SHP77 (cell line): Measurements from ENCODE around the gene CHRNA1.
A peak's percentile ranks its signal among the peaks of the same experiment; 100 is the strongest.

Source experiments
- DNase-seq, 2 experiments: peaks; one replicate each; lab custom pipeline; 2025; lab: John Stamatoyannopoulos, UW

Gene CHRNA1

DNA sequence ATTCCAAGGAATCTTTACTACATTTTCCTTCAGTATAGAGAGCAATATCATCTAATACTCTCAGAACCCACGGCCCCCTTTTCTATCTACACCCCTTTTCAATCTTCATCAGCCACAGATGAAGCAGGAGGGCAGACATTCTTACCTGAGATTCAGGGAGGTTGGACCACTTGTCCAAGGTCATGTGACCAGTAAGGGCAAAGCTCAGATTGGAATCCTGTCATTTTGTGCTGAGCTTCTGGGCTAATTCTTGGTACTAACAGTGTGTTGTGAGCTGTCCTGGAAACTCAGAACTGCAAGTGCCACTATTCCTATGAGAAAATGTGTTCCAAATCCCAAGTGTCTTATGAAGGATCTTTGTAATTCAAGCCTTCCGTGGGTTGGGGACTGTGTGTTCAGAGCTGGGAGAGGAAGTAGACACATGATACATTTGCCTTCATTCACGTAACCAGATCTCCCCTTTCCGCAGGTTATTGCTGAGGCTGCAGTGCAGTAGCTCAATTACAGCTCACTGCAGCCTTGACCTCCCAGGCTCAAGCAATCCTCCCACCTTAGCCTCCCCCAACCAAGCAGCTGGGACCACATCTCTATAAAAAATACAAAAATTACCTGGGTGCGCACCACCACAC lies 3.3 kb downstream of the CHRNA1 start:
- no peak for DNase-seq

DNA sequence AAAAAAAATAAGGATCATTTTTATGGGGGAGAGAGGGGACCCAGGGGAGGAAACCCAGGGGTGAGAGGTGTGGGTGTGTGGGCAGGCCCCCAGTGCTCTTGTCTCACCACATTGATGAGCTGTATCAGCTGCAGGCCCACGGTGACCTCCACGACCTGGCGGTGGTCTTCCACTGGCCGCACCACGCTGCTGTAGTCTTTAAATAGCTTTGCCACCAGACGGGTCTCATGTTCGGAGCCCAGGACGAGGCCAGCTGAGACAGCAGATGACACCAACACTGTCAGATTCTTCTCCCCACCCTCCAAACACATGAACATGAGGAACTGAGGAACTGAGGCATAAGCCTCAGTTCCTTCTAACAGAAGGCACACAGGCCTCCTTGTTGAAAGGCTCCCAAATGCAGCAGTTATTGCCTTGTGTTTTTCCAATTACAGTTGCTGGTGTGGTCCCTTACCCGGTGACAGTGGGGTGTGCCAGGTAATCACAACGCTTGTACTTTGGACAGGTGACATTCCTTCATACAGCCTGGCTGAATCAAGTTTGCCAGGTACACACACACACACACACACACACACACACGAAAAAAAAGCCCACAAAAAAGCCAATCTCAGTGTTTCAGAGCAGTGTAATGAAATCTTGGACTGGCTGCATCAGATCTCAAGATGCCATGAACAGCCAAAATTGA lies 4.7 kb downstream of the CHRNA1 start:
- DNase-seq = no peak

DNA sequence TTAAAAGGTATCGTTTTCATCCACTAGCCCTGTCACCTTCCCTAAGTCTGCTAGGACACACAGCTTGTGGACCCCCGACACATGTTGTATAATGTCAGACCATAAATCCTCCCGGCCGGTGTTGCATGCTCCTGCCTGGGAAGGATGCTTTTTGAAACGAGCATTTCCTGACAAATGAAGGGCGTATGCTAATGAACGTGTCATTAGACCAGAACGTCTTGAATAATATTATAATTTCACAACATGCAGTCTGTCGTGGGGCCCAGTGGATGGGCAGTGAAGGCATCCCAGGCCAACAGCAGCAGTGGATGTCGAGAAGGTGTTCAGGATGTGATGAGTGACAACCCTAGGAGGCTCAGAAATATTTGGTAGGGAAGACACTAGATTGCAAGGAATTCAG lies 7.5 kb downstream of the CHRNA1 start:
- no peak for DNase-seq

GRCh38 chr2:174753038-174753633 lies 11.1 kb downstream of the CHRNA1 start:
- DNase-seq = no peak

GRCh38 chr2:174752403-174753037 lies 11.8 kb downstream of the CHRNA1 start:
- no peak for DNase-seq

DNA sequence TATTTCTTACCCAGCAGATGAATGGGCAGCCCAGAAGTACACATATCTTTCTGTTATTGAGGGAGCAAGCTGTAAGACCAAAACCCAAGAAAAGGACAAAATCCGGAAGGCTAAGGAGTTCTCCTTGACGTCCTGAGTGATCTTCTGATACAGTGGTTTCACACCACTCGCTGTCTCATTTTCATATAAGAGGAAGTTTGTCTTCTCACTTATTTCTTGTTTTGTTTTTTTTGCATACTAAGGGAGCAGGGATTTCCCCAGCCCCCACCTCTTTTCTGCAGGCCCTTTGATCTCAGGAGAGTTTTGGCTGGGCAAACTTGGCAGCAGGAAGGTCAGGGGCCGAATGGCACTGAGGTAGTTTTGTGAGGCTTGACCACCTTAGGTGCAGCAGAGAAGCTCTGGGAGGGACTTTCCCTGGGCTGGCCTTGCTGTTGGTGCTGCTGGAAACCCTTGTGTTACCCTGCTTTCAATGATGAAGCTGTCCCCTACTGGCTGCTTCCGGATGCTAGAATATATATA lies 13.3 kb downstream of the CHRNA1 start:
- DNase-seq = no peak

DNA sequence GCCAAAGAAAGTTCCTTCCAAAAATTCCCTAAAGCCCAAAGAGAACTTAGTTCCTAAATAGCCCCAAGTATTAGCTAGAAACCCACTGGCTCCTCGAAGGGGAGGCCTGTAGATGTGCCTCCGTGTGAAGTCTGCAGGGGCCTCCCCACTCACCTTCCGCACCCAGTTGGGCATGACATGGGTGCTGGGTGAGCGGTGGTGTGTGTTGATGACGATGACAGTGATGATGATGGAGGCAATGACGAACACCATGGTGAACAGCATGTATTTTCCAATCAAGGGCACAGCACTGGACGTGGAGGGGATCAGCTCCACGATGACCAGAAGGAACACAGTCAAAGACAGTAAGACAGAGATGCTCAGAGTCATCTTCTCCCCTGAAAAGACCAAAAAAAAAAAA lies 14.5 kb downstream of the CHRNA1 start:
- no peak for DNase-seq

DNA sequence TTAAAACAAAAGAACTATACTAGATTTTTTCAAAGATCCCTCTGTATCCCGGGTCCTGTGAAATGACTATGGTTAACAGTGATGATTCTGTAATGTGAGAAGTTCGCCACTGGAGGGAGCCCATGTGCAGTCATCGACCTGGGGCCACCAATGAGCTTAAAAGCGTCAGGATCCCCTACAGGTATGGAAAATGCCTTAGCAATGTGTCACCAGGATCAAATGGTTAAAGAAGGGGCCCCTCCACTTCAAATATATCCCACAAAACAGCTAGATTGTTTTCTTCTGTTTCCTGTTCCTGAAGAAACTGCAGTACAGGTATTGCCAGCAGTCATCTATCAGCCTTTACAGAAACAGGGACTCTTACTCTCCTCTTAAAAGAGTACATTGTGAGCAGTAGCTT lies 15.3 kb downstream of the CHRNA1 start:
- peak in 1 of 2 experiments; percentile 41 for DNase-seq

GRCh38 chr2:174745142-174745541 lies 19.1 kb downstream of the CHRNA1 start:
- DNase-seq = no peak

- DNase-seq = no peak
Measured at GRCh38 chr2:174744111-174744510, 20.2 kb downstream of the CHRNA1 start.

DNA sequence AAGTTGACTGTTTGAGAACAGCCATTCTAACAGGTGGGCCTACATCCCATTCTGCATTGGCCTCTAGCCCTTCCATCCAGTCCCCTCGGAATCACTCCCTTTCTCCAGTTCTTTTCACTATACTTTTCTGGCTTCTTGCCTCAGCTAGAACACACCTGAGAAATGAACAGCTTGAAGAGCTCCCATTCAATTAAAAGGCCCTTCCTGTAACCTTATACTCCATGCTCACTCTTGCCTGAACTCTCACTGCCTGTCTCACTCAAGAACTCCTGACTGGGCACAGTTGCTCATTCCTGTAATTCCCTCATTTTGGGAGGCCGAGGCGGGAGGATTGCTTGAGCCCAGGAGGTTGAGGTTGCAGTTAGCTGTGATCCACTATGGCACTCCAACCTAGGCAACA lies 23.6 kb downstream of the CHRNA1 start:
- DNase-seq = no peak

DNA sequence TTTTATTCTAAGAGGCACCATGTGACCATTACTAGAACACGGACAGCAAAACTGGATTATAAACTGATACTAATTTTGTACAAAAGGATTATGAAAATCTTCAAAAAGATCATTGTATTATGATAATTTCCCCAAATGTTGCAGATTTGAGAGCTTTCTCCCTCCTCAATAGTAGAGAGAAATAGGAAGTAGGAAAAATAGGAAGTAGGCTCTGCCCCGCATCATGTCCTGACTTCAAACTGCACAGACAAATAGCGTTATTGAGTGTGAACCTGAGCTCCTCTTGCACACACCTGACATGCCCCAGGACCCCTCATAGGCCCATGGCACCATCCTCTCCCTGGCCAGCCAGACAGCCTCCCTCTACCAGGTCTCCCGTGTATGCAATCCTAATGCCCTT lies 25.4 kb downstream of the CHRNA1 start:
- no peak for DNase-seq

GRCh38 chr2:174731546-174731945 lies 32.7 kb downstream of the CHRNA1 start:
- no peak for DNase-seq

DNA sequence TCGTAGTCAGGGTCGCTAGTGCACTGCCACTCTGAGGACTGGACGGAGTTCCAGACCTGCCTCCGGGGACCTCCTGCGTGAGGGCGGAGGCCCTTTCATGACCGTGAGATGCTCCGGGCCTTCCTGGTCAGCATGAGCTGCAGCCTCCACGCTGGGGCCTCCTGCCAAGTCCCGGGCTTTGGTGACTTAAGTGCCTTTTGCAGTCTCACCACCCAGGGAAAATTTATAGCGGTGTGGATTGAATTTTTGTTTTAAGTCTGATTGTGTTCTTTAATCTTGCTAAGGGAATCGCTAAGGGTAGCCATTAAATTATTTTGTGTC lies 33.6 kb downstream of the CHRNA1 start:
- no peak for DNase-seq

DNA sequence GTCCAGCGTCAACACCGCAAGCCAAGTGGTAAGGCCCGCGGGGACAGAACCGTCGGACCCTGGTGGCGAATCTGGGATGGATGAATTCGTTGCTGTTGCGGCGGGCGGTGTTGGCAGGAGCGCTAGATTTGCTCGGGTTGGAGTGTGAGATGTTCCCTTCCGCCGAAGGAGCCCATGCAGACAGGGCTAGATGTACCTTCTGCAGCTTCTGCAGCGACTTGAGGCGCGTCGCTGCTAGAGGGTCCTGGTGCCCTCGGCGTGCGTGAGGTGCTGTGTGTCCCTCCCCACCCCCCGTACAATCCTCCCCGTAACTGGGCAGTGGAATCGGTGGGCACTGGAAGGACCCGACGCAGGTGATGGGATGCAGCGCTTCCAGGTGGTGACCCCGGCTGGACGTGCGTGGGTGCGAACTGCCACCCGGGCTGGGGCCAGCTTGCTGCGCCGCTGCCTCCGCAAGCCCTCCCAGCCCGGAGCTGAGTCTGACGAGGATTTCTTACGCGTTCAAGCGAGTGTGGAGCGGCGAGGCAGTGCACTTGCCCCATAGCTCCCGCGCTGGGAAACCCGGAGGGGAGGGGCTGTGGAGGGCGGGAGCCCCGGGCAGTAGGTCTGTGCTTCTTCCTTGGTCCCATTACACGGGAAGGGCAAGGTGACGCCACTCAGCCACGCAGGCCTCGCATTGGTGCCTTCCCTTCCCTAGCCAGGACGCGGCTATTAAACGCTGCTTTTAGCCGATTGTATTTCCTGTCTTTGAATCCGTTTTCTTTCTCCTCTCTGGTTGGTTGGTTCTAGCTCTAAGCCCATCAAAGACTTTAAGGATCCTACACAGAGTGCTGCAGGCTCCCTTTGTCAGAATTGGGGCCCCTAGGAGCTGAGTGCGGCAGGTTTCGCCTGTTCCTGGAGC lies 34.2 kb downstream of the CHRNA1 start:
- DNase-seq = no peak

DNA sequence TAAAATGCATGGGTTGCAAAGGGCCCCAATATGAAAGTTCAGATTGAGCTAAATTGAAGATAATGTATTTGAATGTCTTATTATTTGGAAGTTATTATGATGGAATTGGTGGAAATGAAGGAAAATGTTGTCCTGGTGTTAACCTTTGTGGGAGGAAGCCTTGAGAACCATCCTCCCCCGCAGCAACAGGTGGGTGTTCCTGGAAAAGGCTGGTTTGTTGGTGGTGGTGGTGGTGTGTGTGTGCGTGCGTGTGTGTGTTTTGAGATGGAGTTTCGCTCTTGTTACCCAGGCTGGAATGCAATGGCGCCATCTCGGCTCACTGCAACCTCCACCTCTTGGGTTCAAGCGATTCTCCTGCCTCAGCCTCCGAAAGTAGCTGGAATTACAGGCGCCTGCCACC lies 36.2 kb downstream of the CHRNA1 start:
- DNase-seq = no peak

DNA sequence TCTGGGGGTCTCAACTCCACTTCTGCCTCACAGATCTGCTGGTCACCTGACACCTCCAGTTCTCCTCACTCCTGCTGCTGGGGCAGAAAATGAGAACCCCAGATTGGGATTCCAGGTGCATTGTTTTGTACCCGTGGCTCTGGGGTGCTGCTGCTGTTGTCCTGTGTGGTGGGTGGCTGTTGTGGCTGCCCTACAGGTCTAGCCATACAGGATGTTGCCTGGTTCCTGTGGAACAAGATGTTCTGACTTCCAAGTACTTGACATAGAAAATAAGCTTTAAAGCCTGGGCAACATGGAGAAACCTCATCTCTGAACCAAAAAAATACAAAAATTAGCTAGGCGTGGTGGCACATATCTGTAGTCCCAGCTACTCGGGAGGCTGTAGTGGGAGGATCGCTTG lies 38.1 kb downstream of the CHRNA1 start:
- DNase-seq = no peak

- DNase-seq = no peak
Measured at GRCh38 chr2:174722942-174723592, 41.2 kb downstream of the CHRNA1 start.

DNA sequence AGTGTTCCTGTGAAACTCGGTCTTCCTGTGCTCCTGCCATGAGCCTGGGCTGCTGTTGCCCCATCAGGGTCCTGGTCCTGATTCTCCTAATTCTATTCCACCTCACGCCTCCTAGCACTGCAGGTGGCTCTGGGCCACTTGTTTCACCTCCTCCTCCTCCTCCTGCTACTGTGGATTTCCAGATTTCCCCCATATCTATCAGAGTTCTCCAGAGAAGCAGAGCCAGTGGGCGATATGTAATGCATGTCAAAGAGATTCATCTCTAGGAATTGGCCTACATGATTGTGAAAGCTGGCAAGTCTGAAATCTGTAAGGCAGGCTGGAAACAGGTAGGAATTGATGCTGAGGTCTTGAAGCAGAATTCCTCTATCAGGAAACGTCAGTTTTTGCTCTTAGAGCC lies 45.3 kb downstream of the CHRNA1 start:
- DNase-seq = no peak

DNA sequence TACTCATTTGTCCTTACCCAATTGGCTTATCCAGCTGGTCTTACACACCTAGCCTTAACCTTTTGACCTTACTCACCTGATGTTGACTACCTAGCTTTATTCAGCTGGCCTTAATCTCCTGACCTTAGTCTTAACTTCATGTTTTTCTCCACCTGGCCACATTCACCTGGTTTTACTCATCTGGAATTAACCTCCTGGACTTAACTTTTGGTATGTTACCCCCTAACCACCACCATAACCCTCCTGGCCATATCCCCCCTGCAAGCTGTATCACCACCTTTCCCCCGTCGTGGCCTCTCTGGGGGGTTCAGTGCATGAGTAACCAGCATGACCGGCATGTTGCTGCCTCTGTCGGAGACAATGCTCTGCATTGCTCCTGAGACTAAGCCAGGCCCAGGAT lies 45.7 kb downstream of the CHRNA1 start:
- DNase-seq = no peak

DNA sequence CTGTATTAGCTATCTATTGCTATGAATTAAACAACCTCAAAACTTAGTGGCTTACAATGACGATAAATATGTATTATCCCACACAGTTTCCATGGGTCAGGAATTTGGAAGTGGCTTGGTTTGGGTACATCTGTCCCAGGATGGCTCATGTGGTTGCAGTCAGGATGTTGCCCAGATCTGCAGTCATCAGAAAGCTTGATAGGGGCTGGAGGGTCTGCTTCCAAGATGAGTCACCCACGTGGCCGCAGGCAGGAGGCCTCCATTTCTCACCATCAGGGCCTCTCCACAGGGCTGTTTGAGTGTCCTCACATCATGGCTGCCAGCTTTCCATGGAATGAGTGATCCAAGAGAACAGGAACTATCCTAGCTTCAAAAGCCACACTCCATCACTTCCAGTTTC lies 46.4 kb downstream of the CHRNA1 start:
- no peak for DNase-seq

- no peak for DNase-seq
Measured at GRCh38 chr2:174717273-174717672, 47.0 kb downstream of the CHRNA1 start.
